ENCODE data around the gene ATP6AP1.
A peak's percentile ranks its signal among the peaks of the same experiment; 100 is the strongest.
"Not testable (repeated sequence)": the region's sequence is repeated elsewhere in the genome, so short reads cannot be mapped to it uniquely, and the experiment has no call there.

The ATP6AP1 gene

DNA sequence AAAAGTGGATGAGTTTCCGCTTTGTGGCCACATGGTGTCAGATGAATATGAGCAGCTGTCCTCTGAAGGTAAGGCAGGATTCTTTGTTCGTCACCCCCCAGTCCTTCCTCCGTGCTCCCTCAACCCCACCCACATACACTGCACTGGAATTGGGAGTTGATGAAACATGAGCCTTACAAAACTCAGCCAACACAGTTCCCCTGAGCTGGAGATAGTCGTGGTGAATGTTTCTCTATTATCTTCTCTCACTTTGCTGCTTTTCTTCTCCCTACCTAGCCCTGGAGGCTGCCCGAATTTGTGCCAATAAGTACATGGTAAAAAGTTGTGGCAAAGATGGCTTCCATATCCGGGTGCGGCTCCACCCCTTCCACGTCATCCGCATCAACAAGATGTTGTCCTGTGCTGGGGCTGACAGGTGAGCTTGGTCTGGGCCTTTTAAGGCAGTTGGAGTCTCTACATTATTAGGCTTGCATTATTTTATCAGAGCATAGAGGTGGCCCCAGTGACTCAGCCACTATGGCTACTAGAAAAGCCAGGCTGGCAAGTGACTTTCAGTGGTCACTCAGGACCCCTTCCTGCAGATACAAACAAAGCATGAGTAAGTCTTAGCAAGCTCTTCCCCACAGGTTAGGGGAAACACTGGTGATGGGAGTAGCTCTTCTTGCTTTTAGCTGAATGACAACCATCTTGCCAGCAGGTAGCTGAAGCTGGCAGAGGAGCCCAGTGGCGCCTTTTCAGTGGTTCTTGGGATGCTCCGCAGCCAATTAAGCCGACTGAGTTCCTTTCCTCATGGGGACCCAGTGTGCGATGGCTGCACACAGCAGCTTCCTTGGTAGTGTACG, 28.7 kb upstream of the ATP6AP1 start:
- Histone ChIP-seq H3K27me3 (ENCODE audit: control insufficient read depth in 5 of 5, insufficient read depth in 4 of 5, low read length in 5 of 5) (peaks cover 0 to 9% (median 0%) of the 10 kb centered on the region in 5 donors), H3K36me3 (ENCODE audit: control insufficient read depth in 5 of 5, insufficient read depth in 5 of 5, low read length in 5 of 5) (peaks cover 0 to 41% (median 25%) of the 10 kb centered on the region in 5 donors), H3K4me1 (ENCODE audit: control insufficient read depth in 5 of 5, insufficient read depth in 5 of 5, low read length in 5 of 5) (peaks cover 8 to 29% (median 20%) of the 10 kb centered on the region in 5 donors), H3K27ac (ENCODE audit: low read depth, low read length) (peak overlapping the region; percentile 95), H3K4me3 (ENCODE audit: low read depth in 1 of 5, low read length in 5 of 5) (peak overlapping the region; percentile 71 to 88 (median 81)), H3K9me3 (ENCODE audit: control insufficient read depth in 5 of 5, low read length in 5 of 5) (peaks cover 0 to 11% (median 5%) of the 10 kb centered on the region in 5 donors), H3K9ac (ENCODE audit: low read length in 5 of 5) (peak overlapping the region in 4 of 5 donors; percentile 56 to 87 (median 80))

GRCh38 chrX:154400369-154400817, 28.1 kb upstream of the ATP6AP1 start:
- H3K9ac ChIP-seq (ENCODE audit: low read length in 5 of 5); H3K27ac ChIP-seq (ENCODE audit: low read depth, low read length): not testable (repeated sequence)

GRCh38 chrX:154401045-154401799, 27.3 kb upstream of the ATP6AP1 start:
- Histone ChIP-seq H3K4me3 (ENCODE audit: low read depth in 1 of 5, low read length in 5 of 5) (no peak overlapping the region), H3K27ac (ENCODE audit: low read depth, low read length) (no peak overlapping the region), H3K9ac (ENCODE audit: low read length in 5 of 5) (no peak overlapping the region), H3K27me3 (ENCODE audit: control insufficient read depth in 5 of 5, insufficient read depth in 4 of 5, low read length in 5 of 5) (peaks cover 0 to 9% (median 4%) of the 10 kb centered on the region in 5 donors), H3K9me3 (ENCODE audit: control insufficient read depth in 5 of 5, low read length in 5 of 5) (peaks cover 0 to 11% (median 5%) of the 10 kb centered on the region in 5 donors), H3K4me1 (ENCODE audit: control insufficient read depth in 5 of 5, insufficient read depth in 5 of 5, low read length in 5 of 5) (peaks cover 8 to 29% (median 20%) of the 10 kb centered on the region in 5 donors), H3K36me3 (ENCODE audit: control insufficient read depth in 5 of 5, insufficient read depth in 5 of 5, low read length in 5 of 5) (peaks cover 0 to 46% (median 28%) of the 10 kb centered on the region in 5 donors)

More at GRCh38 chrX:154400369-154400817, 28.1 kb upstream of the ATP6AP1 start:
- peaks cover 8 to 29% (median 20%) of the 10 kb centered on the region in 5 donors for H3K4me1 ChIP-seq (ENCODE audit: control insufficient read depth in 5 of 5, insufficient read depth in 5 of 5, low read length in 5 of 5)
- not testable (repeated sequence) for H3K27me3 ChIP-seq (ENCODE audit: control insufficient read depth in 5 of 5, insufficient read depth in 4 of 5, low read length in 5 of 5)
- peak overlapping the region in 2 of 5 donors; percentile 81 to 88 for H3K4me3 ChIP-seq (ENCODE audit: low read depth in 1 of 5, low read length in 5 of 5)
- peaks cover 0 to 46% (median 28%) of the 10 kb centered on the region in 5 donors for H3K36me3 ChIP-seq (ENCODE audit: control insufficient read depth in 5 of 5, insufficient read depth in 5 of 5, low read length in 5 of 5)
- peaks cover 0 to 11% (median 5%) of the 10 kb centered on the region in 5 donors for H3K9me3 ChIP-seq (ENCODE audit: control insufficient read depth in 5 of 5, low read length in 5 of 5)

DNA sequence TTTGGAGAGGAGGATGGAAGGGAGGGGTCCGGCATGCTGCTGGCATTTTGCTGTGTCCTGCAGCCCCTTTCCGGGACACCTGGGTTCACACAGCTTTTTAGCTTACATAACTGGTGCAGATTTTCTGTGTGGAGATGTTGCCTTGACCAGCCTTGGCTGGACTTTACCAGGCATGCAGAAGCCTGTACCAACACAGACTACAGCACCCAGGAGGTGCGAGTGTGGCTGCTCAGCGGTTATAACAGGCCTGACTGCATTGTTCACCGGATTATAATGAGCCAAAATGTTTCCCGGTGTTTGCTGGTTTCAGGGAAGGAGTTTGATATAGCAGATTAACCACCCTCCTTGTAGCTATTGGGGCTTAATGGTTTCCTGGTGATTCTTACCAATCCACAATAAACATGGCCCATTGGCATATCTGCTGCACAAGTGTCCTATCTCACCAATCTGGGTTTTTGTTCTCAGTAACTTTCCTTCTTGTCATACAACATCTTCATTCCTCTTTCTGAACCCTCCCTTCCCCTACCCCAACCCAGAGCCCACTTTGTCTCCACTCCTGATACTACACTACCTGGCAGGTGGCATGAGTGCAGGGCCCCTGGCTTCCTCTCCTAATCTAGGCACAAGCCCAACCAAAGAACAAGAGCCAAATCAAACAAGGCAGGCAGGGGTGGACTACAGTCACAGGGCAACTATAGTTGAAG, 26.4 kb upstream of the ATP6AP1 start:
- Histone ChIP-seq H3K27me3 (ENCODE audit: control insufficient read depth in 5 of 5, insufficient read depth in 4 of 5, low read length in 5 of 5) (peaks cover 0 to 9% (median 4%) of the 10 kb centered on the region in 5 donors), H3K27ac (ENCODE audit: low read depth, low read length) (no peak overlapping the region), H3K4me3 (ENCODE audit: low read depth in 1 of 5, low read length in 5 of 5) (no peak overlapping the region), H3K36me3 (ENCODE audit: control insufficient read depth in 5 of 5, insufficient read depth in 5 of 5, low read length in 5 of 5) (peaks cover 0 to 46% (median 28%) of the 10 kb centered on the region in 5 donors), H3K9me3 (ENCODE audit: control insufficient read depth in 5 of 5, low read length in 5 of 5) (peaks cover 0 to 11% (median 5%) of the 10 kb centered on the region in 5 donors), H3K4me1 (ENCODE audit: control insufficient read depth in 5 of 5, insufficient read depth in 5 of 5, low read length in 5 of 5) (peaks cover 8 to 25% (median 18%) of the 10 kb centered on the region in 5 donors), H3K9ac (ENCODE audit: low read length in 5 of 5) (no peak overlapping the region)

DNA sequence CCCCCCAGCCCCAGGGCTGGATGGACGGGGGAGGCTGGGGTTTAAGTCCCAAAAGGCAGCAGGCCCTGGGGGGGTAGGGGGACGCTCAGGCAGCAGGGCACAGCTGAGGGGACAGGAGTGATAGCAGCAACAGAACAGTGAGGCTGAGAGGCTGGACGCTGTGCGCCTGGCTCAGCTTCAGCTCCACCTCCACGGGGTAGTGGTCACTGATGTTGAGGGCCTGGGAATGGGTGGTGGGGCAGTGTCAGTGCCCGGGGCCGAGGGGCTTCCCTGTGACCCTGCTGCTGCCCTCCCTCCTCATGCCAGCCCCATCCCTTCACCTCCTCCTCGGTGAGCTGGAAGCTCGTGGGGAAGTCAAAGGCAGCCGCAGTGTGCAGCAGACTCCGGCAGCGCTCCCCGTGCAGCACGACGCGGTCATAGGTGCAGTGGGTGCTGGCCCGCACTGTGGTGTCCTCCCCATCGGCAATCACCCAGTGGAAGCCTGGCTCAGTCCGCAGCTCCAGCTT, 25.8 kb upstream of the ATP6AP1 start:
- peaks cover 8 to 19% (median 15%) of the 10 kb centered on the region in 5 donors for H3K4me1 ChIP-seq (ENCODE audit: control insufficient read depth in 5 of 5, insufficient read depth in 5 of 5, low read length in 5 of 5)

DNA sequence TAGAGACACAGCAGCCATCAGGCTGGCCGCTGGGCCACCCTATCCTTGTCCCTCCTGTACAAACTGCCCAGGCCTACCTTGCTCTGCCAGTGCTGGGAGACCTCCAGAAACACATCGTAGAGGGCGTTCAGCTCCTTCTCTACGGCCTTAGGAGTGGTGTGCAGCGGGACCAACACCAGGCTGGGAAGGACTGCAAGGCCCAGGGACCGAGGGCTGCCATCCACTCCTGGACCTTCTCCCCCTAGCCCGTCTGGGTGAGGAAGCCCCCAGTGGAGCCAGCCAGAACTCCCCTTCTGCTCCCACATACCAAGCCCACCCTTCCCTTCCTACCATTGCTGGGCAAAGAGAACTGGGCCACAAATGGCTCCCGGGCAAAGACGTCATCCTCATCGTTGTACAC, 25.3 kb upstream of the ATP6AP1 start:
- peaks cover 0 to 6% (median 5%) of the 10 kb centered on the region in 5 donors for H3K9me3 ChIP-seq (ENCODE audit: control insufficient read depth in 5 of 5, low read length in 5 of 5)
- peaks cover 6 to 16% (median 15%) of the 10 kb centered on the region in 5 donors for H3K4me1 ChIP-seq (ENCODE audit: control insufficient read depth in 5 of 5, insufficient read depth in 5 of 5, low read length in 5 of 5)
- H3K27me3 ChIP-seq (ENCODE audit: control insufficient read depth in 5 of 5, insufficient read depth in 4 of 5, low read length in 5 of 5): peaks cover 0 to 9% (median 4%) of the 10 kb centered on the region in 5 donors
- no peak overlapping the region for H3K27ac ChIP-seq (ENCODE audit: low read depth, low read length)
- H3K4me3 ChIP-seq (ENCODE audit: low read depth in 1 of 5, low read length in 5 of 5): no peak overlapping the region
- H3K36me3 ChIP-seq (ENCODE audit: control insufficient read depth in 5 of 5, insufficient read depth in 5 of 5, low read length in 5 of 5): peaks cover 0 to 46% (median 28%) of the 10 kb centered on the region in 5 donors
- H3K9ac ChIP-seq (ENCODE audit: low read length in 5 of 5): no peak overlapping the region

More for the DNA sequence above, 25.8 kb upstream of the ATP6AP1 start:
- no peak overlapping the region for H3K4me3 ChIP-seq (ENCODE audit: low read depth in 1 of 5, low read length in 5 of 5)
- H3K27me3 ChIP-seq (ENCODE audit: control insufficient read depth in 5 of 5, insufficient read depth in 4 of 5, low read length in 5 of 5): peaks cover 0 to 9% (median 4%) of the 10 kb centered on the region in 5 donors
- no peak overlapping the region for H3K9ac ChIP-seq (ENCODE audit: low read length in 5 of 5)
- no peak overlapping the region for H3K27ac ChIP-seq (ENCODE audit: low read depth, low read length)
- H3K36me3 ChIP-seq (ENCODE audit: control insufficient read depth in 5 of 5, insufficient read depth in 5 of 5, low read length in 5 of 5): peaks cover 0 to 46% (median 28%) of the 10 kb centered on the region in 5 donors
- H3K9me3 ChIP-seq (ENCODE audit: control insufficient read depth in 5 of 5, low read length in 5 of 5): peaks cover 0 to 11% (median 5%) of the 10 kb centered on the region in 5 donors

GRCh38 chrX:154403858-154404257, 24.6 kb upstream of the ATP6AP1 start:
- Histone ChIP-seq H3K36me3 (ENCODE audit: control insufficient read depth in 5 of 5, insufficient read depth in 5 of 5, low read length in 5 of 5) (peaks cover 0 to 46% (median 28%) of the 10 kb centered on the region in 5 donors), H3K27me3 (ENCODE audit: control insufficient read depth in 5 of 5, insufficient read depth in 4 of 5, low read length in 5 of 5) (peaks cover 0 to 13% (median 4%) of the 10 kb centered on the region in 5 donors), H3K27ac (ENCODE audit: low read depth, low read length) (no peak overlapping the region), H3K4me1 (ENCODE audit: control insufficient read depth in 5 of 5, insufficient read depth in 5 of 5, low read length in 5 of 5) (peaks cover 5 to 22% (median 16%) of the 10 kb centered on the region in 5 donors), H3K4me3 (ENCODE audit: low read depth in 1 of 5, low read length in 5 of 5) (no peak overlapping the region), H3K9me3 (ENCODE audit: control insufficient read depth in 5 of 5, low read length in 5 of 5) (no peaks in the 10 kb centered on the region), H3K9ac (ENCODE audit: low read length in 5 of 5) (no peak overlapping the region)

- Histone ChIP-seq H3K4me1 (ENCODE audit: control insufficient read depth in 5 of 5, insufficient read depth in 5 of 5, low read length in 5 of 5) (peaks cover 6 to 17% (median 11%) of the 10 kb centered on the region in 5 donors), H3K9ac (ENCODE audit: low read length in 5 of 5) (no peak overlapping the region)
These were observed 23.8 kb upstream of the ATP6AP1 start for GRCh38 chrX:154404625-154405192.

More at GRCh38 chrX:154404625-154405192, 23.8 kb upstream of the ATP6AP1 start:
- Histone ChIP-seq H3K9me3 (ENCODE audit: control insufficient read depth in 5 of 5, low read length in 5 of 5) (no peaks in the 10 kb centered on the region), H3K36me3 (ENCODE audit: control insufficient read depth in 5 of 5, insufficient read depth in 5 of 5, low read length in 5 of 5) (peaks cover 0 to 38% (median 20%) of the 10 kb centered on the region in 5 donors), H3K27me3 (ENCODE audit: control insufficient read depth in 5 of 5, insufficient read depth in 4 of 5, low read length in 5 of 5) (peaks cover 0 to 18% (median 4%) of the 10 kb centered on the region in 5 donors), H3K4me3 (ENCODE audit: low read depth in 1 of 5, low read length in 5 of 5) (no peak overlapping the region), H3K27ac (ENCODE audit: low read depth, low read length) (no peak overlapping the region)

Data from subcutaneous abdominal adipose tissue (tissue), 5 donors.